Measurements from ENCODE around the gene HECW1. TPM values are rescaled to one million over a fixed set of nuclear protein-coding genes. Genes with fewer than 3 reads are reported as not detected.

The HECW1 gene
- total RNA-seq, 1 donor from 2014 or later = 0.15 TPM

GRCh38 chr7:43220742-43221141 is 108.3 kb downstream of the HECW1 start:
- no peak for DNase-seq (ENCODE audit: low spot score)
- Mint-ChIP-seq H3K9me3 (ENCODE audit: unreplicated experiment) (peaks cover 3% of the 10 kb centered on the region), H3K4me3 (ENCODE audit: unreplicated experiment) (no peak overlapping the region), H3K27me3 (ENCODE audit: unreplicated experiment) (no peaks in the 10 kb centered on the region), H3K27ac (ENCODE audit: unreplicated experiment) (no peak overlapping the region), H3K4me1 (ENCODE audit: unreplicated experiment) (no peaks in the 10 kb centered on the region), H3K36me3 (ENCODE audit: low read depth, unreplicated experiment) (no peaks in the 10 kb centered on the region)
- TF ChIP-seq CTCF (IDR thresholded peaks at IDR 0.05; ENCODE audit: unreplicated experiment) = no peak

GRCh38 chr7:43229801-43230200 is 117.4 kb downstream of the HECW1 start:
- Mint-ChIP-seq H3K4me1 (ENCODE audit: unreplicated experiment) (peaks cover 6% of the 10 kb centered on the region), H3K27me3 (ENCODE audit: unreplicated experiment) (no peaks in the 10 kb centered on the region), H3K36me3 (ENCODE audit: low read depth, unreplicated experiment) (no peaks in the 10 kb centered on the region), H3K27ac (ENCODE audit: unreplicated experiment) (no peak overlapping the region), H3K9me3 (ENCODE audit: unreplicated experiment) (no peaks in the 10 kb centered on the region), H3K4me3 (ENCODE audit: unreplicated experiment) (no peak overlapping the region)
- no peak for DNase-seq (ENCODE audit: low spot score)
- TF ChIP-seq CTCF (IDR thresholded peaks at IDR 0.05; ENCODE audit: unreplicated experiment) = no peak

- Mint-ChIP-seq H3K27me3 (ENCODE audit: unreplicated experiment) (no peaks in the 10 kb centered on the region), H3K4me1 (ENCODE audit: unreplicated experiment) (peaks cover 6% of the 10 kb centered on the region), H3K36me3 (ENCODE audit: low read depth, unreplicated experiment) (no peaks in the 10 kb centered on the region), H3K9me3 (ENCODE audit: unreplicated experiment) (no peaks in the 10 kb centered on the region), H3K27ac (ENCODE audit: unreplicated experiment) (no peak overlapping the region), H3K4me3 (ENCODE audit: unreplicated experiment) (no peak overlapping the region)
- no peak for TF ChIP-seq CTCF (IDR thresholded peaks at IDR 0.05; ENCODE audit: unreplicated experiment)
- no peak for DNase-seq (ENCODE audit: low spot score)
Observed at GRCh38 chr7:43232366-43232765, 119.9 kb downstream of the HECW1 start.

GRCh38 chr7:43234073-43234472 is 121.6 kb downstream of the HECW1 start:
- Mint-ChIP-seq H3K36me3 (ENCODE audit: low read depth, unreplicated experiment) (no peaks in the 10 kb centered on the region), H3K27ac (ENCODE audit: unreplicated experiment) (no peak overlapping the region), H3K4me1 (ENCODE audit: unreplicated experiment) (peaks cover 6% of the 10 kb centered on the region), H3K4me3 (ENCODE audit: unreplicated experiment) (no peak overlapping the region), H3K27me3 (ENCODE audit: unreplicated experiment) (no peaks in the 10 kb centered on the region), H3K9me3 (ENCODE audit: unreplicated experiment) (no peaks in the 10 kb centered on the region)
- no peak for DNase-seq (ENCODE audit: low spot score)
- no peak for TF ChIP-seq CTCF (IDR thresholded peaks at IDR 0.05; ENCODE audit: unreplicated experiment)

GRCh38 chr7:43234968-43235367 is 122.5 kb downstream of the HECW1 start:
- no peaks in the 10 kb centered on the region for H3K9me3 Mint-ChIP-seq (ENCODE audit: unreplicated experiment)
- no peaks in the 10 kb centered on the region for H3K36me3 Mint-ChIP-seq (ENCODE audit: low read depth, unreplicated experiment)
- DNase-seq (ENCODE audit: low spot score) = no peak
- no peaks in the 10 kb centered on the region for H3K27me3 Mint-ChIP-seq (ENCODE audit: unreplicated experiment)
- H3K27ac Mint-ChIP-seq (ENCODE audit: unreplicated experiment) = no peak overlapping the region
- no peak for TF ChIP-seq CTCF (IDR thresholded peaks at IDR 0.05; ENCODE audit: unreplicated experiment)
- no peak overlapping the region for H3K4me3 Mint-ChIP-seq (ENCODE audit: unreplicated experiment)
- H3K4me1 Mint-ChIP-seq (ENCODE audit: unreplicated experiment) = peaks cover 6% of the 10 kb centered on the region
